ENCODE data around the gene ST7. TPM values are rescaled to one million over a fixed set of nuclear protein-coding genes. Genes with fewer than 3 reads are reported as not detected.

Gene ST7
- total RNA-seq, 1 donor from 2014 or later, result 8.3 TPM

GRCh38 chr7:117034851-117035464, 81.7 kb downstream of the ST7 start:
- DNase-seq (no peak), ATAC-seq (ENCODE audit: low read depth) (no peak)
- POLR2A ChIA-PET, result no interaction called here
- no peaks in the 10 kb centered on the region for H3K27me3 Mint-ChIP-seq
- no peaks in the 10 kb centered on the region for H3K36me3 Mint-ChIP-seq (ENCODE audit: low read depth)
- CTCF ChIA-PET, result interaction anchor here (0.6 kb wide), 1 partner anchor 162 kb away, joined by 3 read pairs; no protein-coding TSS in a partner anchor
- H3K4me1 Mint-ChIP-seq, result no peaks in the 10 kb centered on the region
- H3K4me3 Mint-ChIP-seq, result no peak overlapping the region
- H3K27ac Mint-ChIP-seq, result no peak overlapping the region
- TF ChIP-seq, protein P1, sequence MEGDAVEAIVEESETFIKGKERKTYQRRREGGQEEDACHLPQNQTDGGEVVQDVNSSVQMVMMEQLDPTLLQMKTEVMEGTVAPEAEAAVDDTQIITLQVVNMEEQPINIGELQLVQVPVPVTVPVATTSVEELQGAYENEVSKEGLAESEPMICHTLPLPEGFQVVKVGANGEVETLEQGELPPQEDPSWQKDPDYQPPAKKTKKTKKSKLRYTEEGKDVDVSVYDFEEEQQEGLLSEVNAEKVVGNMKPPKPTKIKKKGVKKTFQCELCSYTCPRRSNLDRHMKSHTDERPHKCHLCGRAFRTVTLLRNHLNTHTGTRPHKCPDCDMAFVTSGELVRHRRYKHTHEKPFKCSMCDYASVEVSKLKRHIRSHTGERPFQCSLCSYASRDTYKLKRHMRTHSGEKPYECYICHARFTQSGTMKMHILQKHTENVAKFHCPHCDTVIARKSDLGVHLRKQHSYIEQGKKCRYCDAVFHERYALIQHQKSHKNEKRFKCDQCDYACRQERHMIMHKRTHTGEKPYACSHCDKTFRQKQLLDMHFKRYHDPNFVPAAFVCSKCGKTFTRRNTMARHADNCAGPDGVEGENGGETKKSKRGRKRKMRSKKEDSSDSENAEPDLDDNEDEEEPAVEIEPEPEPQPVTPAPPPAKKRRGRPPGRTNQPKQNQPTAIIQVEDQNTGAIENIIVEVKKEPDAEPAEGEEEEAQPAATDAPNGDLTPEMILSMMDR (IDR thresholded peaks at IDR 0.05), result no peak
- intact Hi-C loops (cut with micrococcal nuclease), result loop anchor here (5.0 kb wide), 1 partner anchor 32 kb away; no protein-coding TSS in a partner anchor
- peaks cover 2% of the 10 kb centered on the region for H3K9me3 Mint-ChIP-seq

DNA sequence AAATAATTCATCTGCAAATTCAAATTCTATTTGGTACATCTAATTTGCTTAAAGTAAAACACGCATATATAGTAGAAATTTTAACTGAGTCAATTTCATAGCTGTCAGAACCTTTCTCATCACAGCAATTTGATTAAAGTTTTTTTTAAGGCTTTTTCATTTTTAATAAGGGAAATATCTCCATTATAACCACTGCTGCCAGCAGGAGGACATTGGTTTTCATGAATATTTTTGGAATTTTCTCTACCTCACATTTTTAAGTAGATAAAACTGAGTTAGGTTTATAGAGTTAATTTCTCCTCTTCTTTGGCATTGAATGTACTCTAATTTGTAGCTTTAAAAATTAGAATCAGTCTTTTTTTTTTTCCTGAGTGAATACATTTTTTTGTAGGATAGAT, 82.2 kb downstream of the ST7 start:
- Mint-ChIP-seq H3K4me1 (no peaks in the 10 kb centered on the region), H3K4me3 (no peak overlapping the region), H3K27ac (no peak overlapping the region), H3K9me3 (peaks cover 2% of the 10 kb centered on the region), H3K27me3 (no peaks in the 10 kb centered on the region), H3K36me3 (ENCODE audit: low read depth) (no peaks in the 10 kb centered on the region)
- no peak for ATAC-seq (ENCODE audit: low read depth)
- intact Hi-C loops (cut with micrococcal nuclease), result no loop called here
- TF ChIP-seq, protein P1 (IDR thresholded peaks at IDR 0.05), result no peak
- no peak for DNase-seq
- ChIA-PET CTCF (interaction anchor here (0.6 kb wide), 1 partner anchor 162 kb away, joined by 3 read pairs; no protein-coding TSS in a partner anchor), POLR2A (no interaction called here)

DNA sequence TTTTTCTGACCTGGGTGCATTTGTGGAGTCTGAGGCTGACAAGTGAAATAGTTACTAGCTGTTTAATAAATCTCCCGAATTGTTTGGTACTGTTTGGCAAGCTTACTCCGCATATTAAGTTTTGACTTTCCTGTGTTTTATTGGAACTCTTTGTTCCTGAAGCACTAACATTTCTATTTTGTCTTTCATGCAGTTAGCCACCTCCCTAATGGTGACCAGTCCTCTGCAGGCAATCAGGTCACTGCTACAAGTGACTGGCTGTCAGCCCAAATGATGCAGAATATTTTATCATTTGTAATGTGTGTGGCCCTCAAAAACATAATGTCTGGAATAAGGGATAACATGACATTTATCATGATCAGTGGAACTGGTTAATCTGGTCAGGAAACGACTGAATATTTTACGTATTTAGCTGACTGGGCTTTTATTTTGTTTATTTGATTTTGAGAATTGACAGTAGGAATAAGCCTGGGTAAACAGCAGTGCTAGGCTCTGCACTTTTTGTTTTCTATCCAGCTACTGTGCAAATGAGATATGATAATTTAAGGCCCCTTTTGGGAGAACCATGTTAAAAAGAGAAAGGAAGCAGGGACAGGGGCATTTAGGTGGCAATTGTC, 82.9 kb downstream of the ST7 start:
- H3K9me3 Mint-ChIP-seq, result no peaks in the 10 kb centered on the region
- H3K4me1 Mint-ChIP-seq, result peaks cover 4% of the 10 kb centered on the region
- TF ChIP-seq, protein P1 (IDR thresholded peaks at IDR 0.05), result no peak
- ATAC-seq (ENCODE audit: low read depth) (no peak), DNase-seq (no peak)
- POLR2A ChIA-PET, result no interaction called here
- CTCF ChIA-PET, result no interaction called here
- no peak overlapping the region for H3K4me3 Mint-ChIP-seq
- H3K36me3 Mint-ChIP-seq (ENCODE audit: low read depth), result no peaks in the 10 kb centered on the region
- intact Hi-C loops (cut with micrococcal nuclease), result loop anchor here (2.0 kb wide), 1 partner anchor 13 kb away; no protein-coding TSS in a partner anchor
- no peak overlapping the region for H3K27ac Mint-ChIP-seq
- H3K27me3 Mint-ChIP-seq, result no peaks in the 10 kb centered on the region

DNA sequence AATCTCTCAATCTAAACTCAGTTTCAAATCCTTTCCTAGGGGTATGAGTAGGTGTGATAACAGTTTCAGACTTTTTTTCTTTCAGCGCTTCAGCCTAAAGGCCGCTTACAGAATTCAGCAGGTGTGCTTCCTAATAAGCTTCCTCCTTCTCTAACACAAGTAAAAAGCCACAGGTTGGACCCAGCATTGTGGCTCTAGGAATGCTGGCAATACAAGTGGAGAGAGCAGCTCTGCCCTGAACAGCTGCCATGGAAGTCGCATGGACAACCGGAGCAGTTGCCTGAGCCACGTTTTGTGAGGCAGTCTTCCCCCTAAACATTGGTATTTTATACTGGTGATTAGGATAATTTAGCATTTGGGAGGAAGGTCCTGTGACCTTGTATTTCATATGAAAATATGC, 83.5 kb downstream of the ST7 start:
- Mint-ChIP-seq H3K27me3 (no peaks in the 10 kb centered on the region), H3K4me3 (no peak overlapping the region), H3K36me3 (ENCODE audit: low read depth) (no peaks in the 10 kb centered on the region), H3K4me1 (peaks cover 4% of the 10 kb centered on the region), H3K9me3 (no peaks in the 10 kb centered on the region), H3K27ac (no peak overlapping the region)
- ChIA-PET POLR2A (no interaction called here), CTCF (no interaction called here)
- TF ChIP-seq, protein P1 (IDR thresholded peaks at IDR 0.05), result no peak
- ATAC-seq (ENCODE audit: low read depth) (no peak), DNase-seq (no peak)
- intact Hi-C loops (cut with micrococcal nuclease), result loop anchor here (2.0 kb wide), 1 partner anchor 14 kb away; no protein-coding TSS in a partner anchor

- no peaks in the 10 kb centered on the region for H3K27me3 Mint-ChIP-seq
- ChIA-PET POLR2A (no interaction called here), CTCF (no interaction called here)
- H3K9me3 Mint-ChIP-seq, result no peaks in the 10 kb centered on the region
- TF ChIP-seq, protein P1 (IDR thresholded peaks at IDR 0.05), result no peak
- no peak overlapping the region for H3K27ac Mint-ChIP-seq
- ATAC-seq (ENCODE audit: low read depth) (no peak), DNase-seq (no peak)
- H3K36me3 Mint-ChIP-seq (ENCODE audit: low read depth), result no peaks in the 10 kb centered on the region
- no peak overlapping the region for H3K4me3 Mint-ChIP-seq
- peaks cover 4% of the 10 kb centered on the region for H3K4me1 Mint-ChIP-seq
- intact Hi-C loops (cut with micrococcal nuclease), result no loop called here
Measured at GRCh38 chr7:117038408-117038807, 85.1 kb downstream of the ST7 start.
